H1 (cell line): ENCODE data around the gene UQCC5. TPM values are rescaled to one million over a fixed set of nuclear protein-coding genes. Genes with fewer than 3 reads are reported as not detected.

Experiments used
- CTCF ChIA-PET: fragments of 300-600 bp; sonication (Branson Sonifier 250); formaldehyde crosslinking; loops from one replicate; lab custom pipeline; 2021; ENCODE audit not compliant: partially characterized antibody; lab: Charles Lee
- POLR2A ChIA-PET: fragments of 300-600 bp; sonication (Branson Sonifier 250); formaldehyde crosslinking; loops from one replicate; lab custom pipeline; 2021; ENCODE audit warnings: inconsistent platforms; ENCODE audit not compliant: partially characterized antibody; lab: Charles Lee
- DNase-seq, 2 experiments: peaks; one replicate each; pipeline versions ENCODE4 v3.0.0 to v3.0.0-alpha.2; 2010 to 2022; ENCODE audit warnings: low spot score in 2 of 2, low read depth in 1 of 2, mixed read lengths in 1 of 2
- FAIRE-seq: peaks from 2 replicates; lab custom pipeline; 2011; peaks lifted over from hg19 to GRCh38; lab: Jason Lieb, UNC
- H2AFZ ChIP-seq: 2 replicates; pipeline ENCODE4 v1.8.1; 2012; ENCODE audit warnings: low read length, inconsistent platforms
- H2AK5ac ChIP-seq: 2 replicates; pipeline ENCODE4 v1.6.1; 2013; ENCODE audit warnings: low read depth, low read length
- H2BK120ac ChIP-seq: replicated peaks from 2 replicates; pipeline ENCODE3; 2013; ENCODE audit warnings: low read depth, low read length, inconsistent platforms
- H2BK12ac ChIP-seq: 2 replicates; pipeline ENCODE4 v1.6.1; 2013; ENCODE audit warnings: low read depth, low read length
- H2BK15ac ChIP-seq: 2 replicates; pipeline ENCODE4 v1.6.1; 2013; ENCODE audit warnings: low read length
- H2BK20ac ChIP-seq: 2 replicates; pipeline ENCODE4 v1.6.1; 2013; ENCODE audit warnings: low read length
- H2BK5ac ChIP-seq: 2 replicates; pipeline ENCODE4 v1.6.1; 2013; ENCODE audit warnings: low read depth, low read length
- H3K14ac ChIP-seq: 2 replicates; pipeline ENCODE4 v1.6.1; 2013; ENCODE audit warnings: inconsistent platforms; ENCODE audit not compliant: insufficient read length
- H3K18ac ChIP-seq: 2 replicates; pipeline ENCODE4 v1.6.1; 2013; ENCODE audit warnings: low read length; ENCODE audit errors: extremely low read depth
- H3K23ac ChIP-seq: 2 replicates; pipeline ENCODE4 v1.6.1; 2013; ENCODE audit warnings: inconsistent platforms; ENCODE audit not compliant: insufficient read length
- H3K23me2 ChIP-seq: 2 replicates; pipeline ENCODE4 v1.6.1; 2013; ENCODE audit warnings: low read depth, low read length
- H3K27ac ChIP-seq: 2 replicates; pipeline ENCODE4 v1.6.1; 2011; ENCODE audit warnings: low read depth, low read length, inconsistent platforms
- H3K27me3 ChIP-seq, 4 experiments: replicated peaks in 1 of 4; 1 replicate in 1 of 4; 2 replicates in 3 of 4; pipeline versions ENCODE4 v1.6.1 to v1.8.1; 2011 to 2013; ENCODE audit warnings: low read length in 3 of 4, mild to moderate bottlenecking in 3 of 4, inconsistent platforms in 2 of 4, mixed read lengths in 2 of 4, moderate library complexity in 1 of 4; ENCODE audit not compliant: control insufficient read depth in 3 of 4, insufficient read depth in 3 of 4; ENCODE audit errors: extremely low read depth in 1 of 4
- H3K36me3 ChIP-seq, 4 experiments: 2 replicates each; pipeline versions ENCODE4 v1.6.1 to v1.8.1; 2011 to 2013; ENCODE audit warnings: mild to moderate bottlenecking in 4 of 4, low read length in 3 of 4, moderate library complexity in 2 of 4, control low read depth in 1 of 4, inconsistent platforms in 1 of 4; ENCODE audit not compliant: insufficient read depth in 4 of 4, control insufficient read depth in 2 of 4
- H3K4ac ChIP-seq: replicated peaks from 2 replicates; pipeline ENCODE3; 2013; ENCODE audit warnings: low read length, low read depth, mixed read lengths, inconsistent platforms; ENCODE audit not compliant: insufficient read length
- H3K4me1 ChIP-seq, 4 experiments: replicated peaks in 1 of 4; 1 replicate in 1 of 4; 2 replicates in 3 of 4; pipeline versions ENCODE4 v1.6.1 to v1.8.1; 2011 to 2013; ENCODE audit warnings: low read length in 3 of 4, inconsistent platforms in 2 of 4, mixed read lengths in 1 of 4; ENCODE audit not compliant: insufficient read depth in 4 of 4, control insufficient read depth in 3 of 4
- H3K4me2 ChIP-seq, 2 experiments: 2 replicates each; pipeline versions ENCODE4 v1.6.1 to v1.8.1; 2011 to 2013; ENCODE audit warnings: low read depth in 2 of 2, low read length in 2 of 2, control low read depth in 1 of 2, inconsistent platforms in 1 of 2, mild to moderate bottlenecking in 1 of 2; ENCODE audit not compliant: insufficient read depth in 1 of 2
- H3K4me3 ChIP-seq, 4 experiments: fragments of 200-600, 300-600 bp in 1 of 4; sonication (generic), shearing (Covaris generic), sonication (Bioruptor Twin) in 1 of 4; 2 replicates each; pipeline versions ENCODE4 v1.5.1 to v1.8.1; 2011 to 2016; ENCODE audit warnings: low read length in 4 of 4, low read depth in 3 of 4, control low read depth in 2 of 4, inconsistent platforms in 2 of 4, mild to moderate bottlenecking in 2 of 4, mixed read lengths in 1 of 4, moderate library complexity in 1 of 4; ENCODE audit not compliant: insufficient read depth in 2 of 4; ENCODE audit errors: extremely low read depth in 1 of 4
- H3K56ac ChIP-seq: replicated peaks from 2 replicates; pipeline ENCODE3; 2013; ENCODE audit warnings: low read depth, mild to moderate bottlenecking, mixed read lengths, low read length, inconsistent platforms; ENCODE audit not compliant: insufficient read length
- H3K79me1 ChIP-seq: 2 replicates; pipeline ENCODE4 v1.6.1; 2013; ENCODE audit warnings: low read depth, low read length, control low read depth
- H3K79me2 ChIP-seq, 2 experiments: 2 replicates each; pipeline versions ENCODE4 v1.6.1 to v1.8.1; 2012 to 2013; ENCODE audit warnings: low read length in 2 of 2, mild to moderate bottlenecking in 2 of 2, inconsistent platforms in 1 of 2; ENCODE audit not compliant: insufficient read depth in 2 of 2, control insufficient read depth in 1 of 2
- H3K9ac ChIP-seq, 4 experiments: replicated peaks in 1 of 4; 1 replicate in 1 of 4; 2 replicates in 3 of 4; pipeline versions ENCODE4 v1.6.1 to v1.8.1; 2011 to 2013; ENCODE audit warnings: low read depth in 3 of 4, low read length in 3 of 4, control low read depth in 2 of 4, mild to moderate bottlenecking in 2 of 4, moderate library complexity in 2 of 4, inconsistent platforms in 1 of 4; ENCODE audit errors: extremely low read depth in 1 of 4
- H3K9me3 ChIP-seq, 2 experiments: 2 replicates each; pipeline versions ENCODE4 v1.6.1 to v1.8.1; 2012 to 2013; ENCODE audit warnings: mild to moderate bottlenecking in 2 of 2, moderate library complexity in 2 of 2, control low read depth in 1 of 2, inconsistent platforms in 1 of 2, low read depth in 1 of 2, low read length in 1 of 2, mixed read lengths in 1 of 2; ENCODE audit not compliant: insufficient read depth in 2 of 2
- H4K20me1 ChIP-seq, 2 experiments: replicated peaks in 1 of 2; 2 replicates each; pipeline versions ENCODE3 to v1.8.1; 2011 to 2013; ENCODE audit warnings: inconsistent platforms in 2 of 2, low read length in 2 of 2, mild to moderate bottlenecking in 1 of 2; ENCODE audit not compliant: insufficient read depth in 2 of 2, control insufficient read depth in 1 of 2
- H4K5ac ChIP-seq: 2 replicates; pipeline ENCODE4 v1.6.1; 2013; ENCODE audit warnings: low read length, low read depth, mixed read lengths, inconsistent platforms; ENCODE audit not compliant: insufficient read length
- H4K8ac ChIP-seq: 2 replicates; pipeline ENCODE4 v1.8.0; 2013; ENCODE audit warnings: mild to moderate bottlenecking, moderate library complexity, low read length, inconsistent platforms; ENCODE audit not compliant: insufficient read depth; ENCODE audit errors: extremely low read depth
- H4K91ac ChIP-seq: replicated peaks from 2 replicates; pipeline ENCODE3; 2013; ENCODE audit warnings: low read length, mixed read lengths, inconsistent platforms; ENCODE audit not compliant: insufficient read length
- CBX8 ChIP-seq: fragments of 300-800, 300-1000 bp; sonication (generic); IDR thresholded peaks from 2 replicates; pipeline ENCODE4 v1.7.1; 2016; ENCODE audit warnings: low read depth, low read length, borderline replicate concordance
- CEBPB ChIP-seq: IDR thresholded peaks from 2 replicates; pipeline ENCODE4 v1.6.1; 2012; ENCODE audit warnings: low read depth, low read length
- CREB1 ChIP-seq: IDR thresholded peaks from 2 replicates; pipeline ENCODE4 v1.6.1; 2012; ENCODE audit warnings: inconsistent platforms
- CTBP2 ChIP-seq: IDR thresholded peaks from 2 replicates; pipeline ENCODE4 v1.7.0; 2011; ENCODE audit warnings: borderline replicate concordance, mild to moderate bottlenecking, moderate library complexity, mixed read lengths, low read length; ENCODE audit not compliant: insufficient read depth, insufficient read length
- EGR1 ChIP-seq: IDR thresholded peaks from 2 replicates; pipeline ENCODE4 v1.6.1; 2011; ENCODE audit warnings: low read depth, low read length, borderline replicate concordance
- EZH2 ChIP-seq: fragments of 200-600 bp; sonication (generic); IDR thresholded peaks from 2 replicates; pipeline ENCODE4 v1.7.1; 2012; ENCODE audit warnings: low read depth, mild to moderate bottlenecking, moderate library complexity, low read length, inconsistent platforms; ENCODE audit not compliant: severe bottlenecking
- HDAC6 ChIP-seq: IDR thresholded peaks from one replicate; pipeline ENCODE4 v1.7.1; 2012; ENCODE audit warnings: low read depth, mild to moderate bottlenecking, inconsistent platforms, low read length, moderate library complexity
- SIRT6 ChIP-seq: IDR thresholded peaks from one replicate; pipeline ENCODE4 v1.7.1; 2012; ENCODE audit warnings: low read length, inconsistent platforms
- TAF7 ChIP-seq: optimal IDR thresholded peaks from 2 replicates; pipeline ENCODE3; 2011; ENCODE audit warnings: low read depth, mild to moderate bottlenecking, inconsistent platforms, low read length, moderate library complexity, borderline replicate concordance
- WGBS, 2 experiments: shearing (Covaris generic) in 1 of 2; methylation state at CpG; one replicate each; pipeline versions ENCODE4 v1.1.6 to v1.1.7; 2013 to 2015; ENCODE audit warnings: low lambda C conversion rate in 2 of 2, mixed read lengths in 2 of 2, inconsistent platforms in 1 of 2, low coverage in 1 of 2, missing lambda C conversion rate in 1 of 2; ENCODE audit not compliant: insufficient replicate concordance in 2 of 2, insufficient coverage in 1 of 2, insufficient read length in 1 of 2; ENCODE audit errors: extremely low coverage in 1 of 2, missing lambda C conversion rate in 1 of 2; 5-methylcytosine and 5-hydroxymethylcytosine counted together
- polyA plus RNA-seq, 7 experiments: library from polyadenylated mRNA; depleted of rRNA in 3 of 7; stranded (reverse) in 5 of 7; unstranded in 2 of 7; fragments of >200 nt in 5 of 7; fragments of 200-250 nt in 2 of 7; gene quantifications; 1 replicate in 5 of 7; 2 replicates in 1 of 7; 4 replicates in 1 of 7; pipeline versions ENCODE4 v1.2.1 to v1.2.3, GENCODE V29; 2011 to 2013; ENCODE audit warnings: missing spikeins in 2 of 7, mixed read lengths in 2 of 7
- total RNA-seq: library from RNA; stranded (reverse); fragmentation: NEBNext Ultra II Directional; extraction: Animal tissue kit (Norgen Biotek cat#: 25700); gene quantifications from 2 replicates; pipeline ENCODE4 v1.2.1, GENCODE V29; 2021

UQCC5 gene
- total and polyA plus RNA-seq, 2 of the 8 experiments (the other 6 are each of a cell fraction or from before 2014, with no cell fraction given) = 35.0 to 37.7 TPM

- Histone ChIP-seq H2BK15ac (no peak overlapping the region), H3K79me2 (peaks cover 0 to 36% of the 10 kb centered on the region in 2 experiments; a peak in 2 of 4 replicates)
- POLR2A ChIA-PET = interaction anchor here (1.0 to 1.8 kb wide), 4 partner anchors 11 to 40 kb away, joined by 3 to 9 read pairs (median 3); no protein-coding TSS in a partner anchor
- no peak for TF ChIP-seq TAF7
- TF ChIP-seq CEBPB = no peak
- TF ChIP-seq CBX8 = no peak
- no peak for TF ChIP-seq EZH2
- TF ChIP-seq CTBP2 = no peak
- TF ChIP-seq CREB1 = no peak
- TF ChIP-seq SIRT6 = no peak
- no peak for TF ChIP-seq EGR1
- no peak for TF ChIP-seq HDAC6
Measured at GRCh38 chr3:52529376-52530333, 6.8 kb upstream of the UQCC5 start.

More at GRCh38 chr3:52529376-52530333, 6.8 kb upstream of the UQCC5 start:
- Histone ChIP-seq H3K4ac (no peak overlapping the region), H4K5ac (no peak overlapping the region), H3K18ac (no peak overlapping the region), H3K9ac (peak overlapping the region in 2 of 4 experiments; percentile 8 to 16; a peak in 1 of 7 replicates), H3K36me3 (peaks cover 25 to 52% (median 33%) of the 10 kb centered on the region in 4 experiments), H2BK5ac (no peak overlapping the region; the same call in 1 of the 2 replicates), H4K8ac (peak overlapping the region; percentile 28; the same call in 1 of the 2 replicates), H3K9me3 (no peaks in the 10 kb centered on the region), H3K14ac (no peak overlapping the region), H2BK20ac (no peak overlapping the region), H4K91ac (no peak overlapping the region), H3K79me1 (peaks cover 33% of the 10 kb centered on the region), H3K4me1 (peaks cover 0 to 14% (median 10%) of the 10 kb centered on the region in 4 experiments; a peak in 6 of 7 replicates), H3K27me3 (no peaks in the 10 kb centered on the region), H3K23ac (no peak overlapping the region), H2AFZ (no peak overlapping the region), H2AK5ac (no peak overlapping the region), H2BK120ac (no peak overlapping the region), H3K56ac (no peak overlapping the region), H3K4me3 (no peak overlapping the region), H3K23me2 (peaks cover 12% of the 10 kb centered on the region; the same call in 1 of the 2 replicates), H2BK12ac (no peak overlapping the region), H3K27ac (no peak overlapping the region), H4K20me1 (peaks cover 17 to 40% of the 10 kb centered on the region in 2 experiments), H3K4me2 (no peak overlapping the region)
- 84% methylated on average over 12 of the region's 12 CpGs; no CpG with 5 or more reads in 1 of the 2 experiments for WGBS, 2 experiments
- DNase-seq = no peak
- CTCF ChIA-PET = interaction anchor here (0.7 to 1.3 kb wide), 4 partner anchors 17 to 135 kb away, joined by 3 to 4 read pairs (median 3); no protein-coding TSS in a partner anchor
- FAIRE-seq = no peak
